HG03354 (cell line): ENCODE results near the gene CPEB1.

Experiments used
- ATAC-seq: cut with Tn5 transposase; IDR thresholded peaks from one replicate; pipeline ENCODE4 v1.9.1; 2021; ENCODE audit warnings: mild to moderate bottlenecking; ENCODE audit not compliant: unreplicated experiment, poor library complexity, severe bottlenecking

CPEB1 gene

DNA sequence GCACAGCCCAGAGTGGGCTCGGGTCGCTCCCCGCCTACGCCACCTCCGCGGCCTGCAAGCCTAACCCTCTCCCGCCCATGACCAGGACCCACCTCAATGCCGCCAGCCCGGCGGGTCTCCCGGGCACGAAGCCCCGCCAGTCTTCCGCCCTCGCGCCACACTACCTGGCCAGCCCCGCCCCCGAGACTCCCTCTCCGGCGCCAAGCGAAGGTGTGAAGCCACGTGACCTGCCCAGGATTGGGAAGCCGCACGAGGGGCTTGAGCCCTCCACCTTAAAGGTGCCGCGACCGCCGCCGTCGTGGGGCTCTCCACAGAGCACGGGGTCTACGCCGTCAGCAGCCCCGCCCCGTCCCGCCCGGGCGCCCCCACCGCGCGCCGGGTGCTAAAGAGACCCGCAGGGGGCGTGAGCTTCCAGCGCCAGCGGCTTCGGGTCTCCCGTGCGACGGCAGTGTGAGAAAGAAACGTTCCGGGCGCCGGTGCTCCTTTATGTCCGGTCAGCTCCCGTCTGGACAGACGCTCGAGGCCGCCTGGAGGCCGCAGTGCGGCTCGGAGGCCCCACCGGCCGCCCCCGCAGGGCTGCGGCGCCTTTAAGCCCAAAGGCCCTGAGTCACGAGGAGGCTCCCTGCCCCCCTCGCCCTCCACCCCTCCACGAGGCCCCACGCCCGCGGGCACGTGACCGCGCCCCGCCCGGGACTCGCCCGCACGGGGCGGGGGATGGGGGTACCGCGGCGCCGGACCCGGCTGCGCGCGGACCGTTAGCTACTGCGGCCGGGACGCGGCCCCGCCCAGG, at the start of gene CPEB1:
Gene CPEB1 (minus strand): TSS at position 319 of the 790 bp plus-strand sequence. CDS start 18,904 bp downstream, outside the sequence.
- ATAC-seq: no peak

DNA sequence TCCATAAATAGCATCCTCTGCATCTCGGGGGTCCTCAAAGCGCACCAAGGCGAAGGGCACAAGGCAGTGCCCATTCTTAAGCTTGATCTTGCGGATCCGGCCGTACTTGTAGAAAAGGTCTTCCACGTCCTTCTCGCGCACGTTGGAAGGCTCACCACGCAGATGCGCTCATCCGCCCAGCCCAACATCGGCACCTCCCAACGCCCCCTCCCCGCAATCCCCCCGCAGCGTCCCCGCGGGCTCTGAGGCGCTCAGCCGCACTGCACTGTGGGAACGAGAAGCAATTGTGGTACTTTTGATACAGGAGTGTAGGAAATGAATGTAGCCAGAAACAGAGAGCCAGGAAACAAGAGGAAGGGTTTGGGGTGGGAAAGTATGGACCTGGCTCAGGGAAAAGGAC, 45.0 kb upstream of the CPEB1 start:
- ATAC-seq: no peak

DNA sequence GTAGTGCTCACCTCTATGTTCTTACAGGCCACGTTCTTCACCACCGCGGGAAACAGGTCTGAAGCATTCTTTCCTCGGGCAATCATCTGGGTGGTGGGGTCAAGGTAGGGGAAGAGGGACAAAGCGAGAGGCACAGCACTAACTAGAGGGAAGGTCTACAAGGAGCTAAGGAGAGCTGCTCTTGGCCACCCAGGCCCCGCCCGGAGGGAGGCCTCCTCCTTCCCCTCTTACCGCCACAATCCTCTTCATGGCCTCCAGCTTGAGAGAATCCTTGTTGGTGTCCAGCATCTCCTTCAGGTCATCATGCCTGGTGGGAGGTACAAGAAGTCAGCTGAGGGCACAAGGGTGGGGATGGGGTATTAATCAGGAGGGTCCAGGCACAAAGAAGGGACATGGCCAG, 42.0 kb upstream of the CPEB1 start:
- ATAC-seq: no peak

DNA sequence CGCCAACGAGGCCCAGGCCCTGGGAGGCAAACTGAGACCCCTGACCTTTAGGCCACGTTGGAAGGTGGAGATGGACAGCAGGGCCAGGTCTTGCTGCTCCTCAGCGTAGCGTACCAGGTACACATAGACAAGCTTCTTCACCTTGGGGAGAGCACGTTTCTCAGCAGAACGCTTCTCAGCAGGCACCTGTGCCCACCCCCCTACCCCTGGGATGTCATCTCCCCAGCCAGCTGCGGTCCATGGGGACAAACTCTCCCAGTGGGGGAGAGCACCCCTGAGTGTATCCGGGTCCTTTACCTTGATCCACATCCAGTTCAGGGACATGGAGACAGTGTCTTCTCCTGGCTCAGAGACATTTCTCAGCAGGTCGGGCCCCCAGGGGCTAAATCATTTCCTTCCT, 41.5 kb upstream of the CPEB1 start:
- no peak for ATAC-seq

DNA sequence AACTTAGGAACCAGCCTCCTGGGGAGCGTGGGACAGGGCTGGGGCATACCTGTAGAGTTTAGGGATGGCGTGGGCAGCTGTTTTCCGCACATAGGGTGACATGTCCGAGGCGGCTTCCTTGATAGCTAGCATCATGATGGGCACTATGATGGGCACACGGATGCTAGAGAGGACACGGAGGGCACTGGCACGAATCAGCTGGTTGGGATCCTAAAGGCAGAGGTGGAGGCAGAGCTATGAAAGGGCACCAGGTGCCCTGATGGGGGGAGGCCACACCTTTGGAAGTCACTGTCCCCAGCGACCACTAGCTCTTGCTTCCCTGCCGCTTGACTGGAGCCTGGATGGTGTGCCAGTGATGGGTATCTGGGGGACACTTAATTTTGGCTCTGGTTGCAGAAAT, 34.2 kb upstream of the CPEB1 start:
- no peak for ATAC-seq

DNA sequence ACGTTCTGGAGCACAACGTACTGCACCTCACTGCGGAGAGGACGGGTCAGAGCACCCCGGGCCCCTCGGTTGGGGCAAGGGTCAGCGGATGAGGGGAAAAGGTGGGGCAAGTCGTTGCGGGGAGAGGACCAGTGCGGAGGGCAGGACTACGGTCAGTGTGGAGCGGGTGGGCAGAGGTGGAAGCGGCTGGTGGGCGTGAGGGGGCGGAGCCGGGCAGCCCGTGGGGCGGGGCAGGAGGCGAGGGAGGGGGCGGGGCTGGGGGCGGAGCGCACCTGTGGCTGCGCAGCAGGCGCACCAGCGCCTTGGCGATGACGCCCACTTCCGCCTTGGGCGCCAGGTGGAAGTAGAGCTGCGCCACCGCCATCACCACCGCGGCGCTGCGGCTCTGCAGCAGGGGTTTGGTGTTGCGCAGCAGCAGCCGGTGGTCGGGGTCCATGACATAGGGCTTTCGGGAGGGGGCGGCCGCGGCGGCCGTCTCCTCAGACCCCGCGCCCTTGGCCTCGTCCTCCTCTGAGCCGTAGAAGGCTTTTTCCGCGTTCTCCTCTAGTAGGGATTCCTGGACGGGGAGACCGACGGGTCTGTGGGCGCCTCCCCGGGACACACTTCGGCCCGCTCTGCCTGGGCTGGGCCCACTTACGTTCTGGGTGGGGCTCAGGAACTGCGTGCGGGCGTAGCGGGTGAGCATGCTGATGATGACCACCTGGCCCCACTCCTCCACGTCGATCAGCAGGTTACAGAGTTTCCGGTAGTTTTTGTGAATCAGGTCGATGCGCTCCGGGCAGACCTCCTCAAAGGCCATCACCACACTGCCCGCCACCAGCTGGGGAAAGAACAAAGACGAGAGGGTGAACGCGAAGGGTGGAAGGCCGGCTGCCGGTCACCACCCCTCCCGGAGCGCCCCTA, 33.3 kb upstream of the CPEB1 start:
- ATAC-seq: peak; percentile 91

- no peak for ATAC-seq
Observed at GRCh38 chr15:82679626-82680199, 32.5 kb upstream of the CPEB1 start.

DNA sequence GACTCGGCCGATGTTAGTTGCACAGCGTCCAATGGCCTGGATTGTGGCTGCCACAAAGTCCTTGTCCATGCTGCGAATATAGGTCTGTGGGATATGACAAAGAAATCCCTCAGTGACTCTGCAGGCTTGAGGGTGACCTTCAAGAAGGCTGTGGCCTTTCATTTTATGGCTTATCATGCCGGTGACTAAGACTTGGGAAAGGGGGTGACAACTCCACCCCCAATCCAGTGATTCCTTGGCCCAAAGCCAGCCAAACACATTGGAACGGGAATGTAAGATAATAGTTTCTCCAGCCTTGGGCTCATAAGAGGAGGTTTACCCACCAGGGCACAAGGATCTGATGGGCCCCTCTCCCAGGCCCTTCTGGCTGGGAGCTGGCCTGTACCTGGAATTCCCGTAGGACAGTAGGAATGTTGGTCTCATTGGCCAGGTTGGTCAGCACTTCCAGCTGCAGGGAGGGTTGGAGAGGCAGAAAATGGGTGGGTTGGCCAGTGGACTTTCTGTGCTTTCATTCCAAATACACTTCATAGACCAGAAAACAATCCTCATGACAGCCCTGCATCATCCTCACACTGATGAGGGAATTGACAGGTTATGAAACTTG, 30.7 kb upstream of the CPEB1 start:
- ATAC-seq: no peak

- no peak for ATAC-seq
Observed at GRCh38 chr15:82674873-82675272, 27.7 kb upstream of the CPEB1 start.

DNA sequence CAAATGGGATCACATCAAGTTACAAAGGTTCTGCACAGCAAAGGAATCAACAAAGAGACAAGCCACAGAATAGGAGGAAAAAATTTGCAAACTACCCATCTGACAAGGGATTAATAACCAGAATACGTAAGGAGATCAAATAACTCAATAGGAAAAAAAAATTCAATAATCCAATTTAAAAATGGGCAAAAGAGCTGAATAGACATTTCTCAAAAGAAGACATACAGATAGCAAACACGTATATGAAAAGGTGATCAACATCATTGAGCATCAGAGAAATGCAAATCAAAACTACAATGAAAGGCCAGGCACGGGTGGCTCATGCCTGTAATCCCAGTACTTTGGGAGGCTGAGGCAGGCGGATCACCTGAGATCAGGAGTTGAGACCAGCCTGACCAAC, 23.5 kb upstream of the CPEB1 start:
- no peak for ATAC-seq

DNA sequence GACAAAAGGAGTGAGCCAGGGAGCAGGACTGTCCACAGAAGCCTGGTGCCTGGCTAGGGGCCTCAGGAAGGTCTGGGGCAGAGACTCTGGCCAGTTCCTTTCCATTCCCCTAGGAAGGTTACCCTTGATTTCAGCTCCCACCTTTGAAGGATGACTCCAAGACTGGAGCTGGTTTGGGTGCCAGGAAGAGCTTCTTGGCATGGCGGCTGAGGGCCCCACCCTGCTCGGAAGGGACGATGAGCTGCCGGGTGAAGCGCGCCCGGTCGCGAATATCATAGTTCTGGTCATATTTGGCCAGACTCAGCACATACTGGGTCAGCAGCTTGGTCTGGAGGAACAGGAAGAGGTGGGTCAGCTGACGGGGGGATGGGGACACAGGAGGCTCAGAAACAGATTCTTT, 19.4 kb upstream of the CPEB1 start:
- no peak for ATAC-seq

DNA sequence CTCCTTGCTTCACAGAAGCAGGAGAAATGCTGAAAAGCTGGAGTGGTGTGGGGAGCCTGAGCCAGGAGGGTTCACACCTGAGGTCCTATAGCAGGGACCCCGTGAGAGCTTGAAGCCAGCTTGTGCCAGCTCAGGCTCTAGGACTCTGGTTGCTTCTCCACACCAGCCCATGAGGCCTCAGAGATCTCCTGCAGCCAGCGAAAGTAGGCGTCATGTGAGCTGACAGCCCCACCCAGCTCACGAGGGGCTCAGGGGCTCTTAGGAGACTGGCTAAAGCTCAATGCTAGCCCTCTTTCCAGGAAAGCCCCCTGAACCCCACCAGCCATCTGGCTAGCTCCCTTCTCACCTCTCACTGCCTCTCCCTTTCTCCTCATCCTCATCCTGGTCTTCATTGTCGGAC, 16.9 kb upstream of the CPEB1 start:
- ATAC-seq: no peak

GRCh38 chr15:82663186-82663600, 16.0 kb upstream of the CPEB1 start:
- no peak for ATAC-seq

GRCh38 chr15:82662641-82663040, 15.5 kb upstream of the CPEB1 start:
- no peak for ATAC-seq

- ATAC-seq: no peak
Observed at GRCh38 chr15:82660378-82660777, 13.2 kb upstream of the CPEB1 start.

DNA sequence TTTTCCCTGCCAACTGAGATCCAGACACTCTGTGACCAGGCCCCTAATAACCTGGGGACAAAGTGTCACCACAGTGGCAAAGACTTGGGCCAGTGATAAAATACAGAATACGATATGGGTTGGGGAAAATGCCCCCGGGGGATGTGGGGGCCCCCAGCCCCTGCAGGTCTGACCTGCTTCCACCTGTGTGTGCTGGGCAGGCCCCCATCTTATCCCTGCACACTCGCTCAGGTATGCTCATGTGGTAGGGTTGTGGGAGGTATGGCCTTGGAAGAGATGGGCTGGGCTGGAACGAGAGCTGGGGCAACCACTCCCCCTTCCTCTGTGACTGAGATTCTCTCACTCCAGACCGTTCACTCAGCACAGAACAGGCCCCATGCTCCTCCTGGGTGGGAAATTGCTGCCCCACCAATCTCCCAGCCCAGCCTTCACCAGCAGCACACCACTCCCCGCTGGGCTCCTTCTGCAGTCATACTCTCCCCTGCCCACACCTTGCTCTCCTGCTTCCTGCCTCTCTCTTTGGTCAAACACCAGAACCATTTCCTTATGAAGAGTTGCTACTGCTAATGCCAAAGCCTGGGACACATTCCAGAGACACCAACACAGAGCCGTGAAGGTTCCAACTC, 9.6 kb upstream of the CPEB1 start:
- no peak for ATAC-seq

GRCh38 chr15:82655606-82656005, 8.4 kb upstream of the CPEB1 start:
- no peak for ATAC-seq

DNA sequence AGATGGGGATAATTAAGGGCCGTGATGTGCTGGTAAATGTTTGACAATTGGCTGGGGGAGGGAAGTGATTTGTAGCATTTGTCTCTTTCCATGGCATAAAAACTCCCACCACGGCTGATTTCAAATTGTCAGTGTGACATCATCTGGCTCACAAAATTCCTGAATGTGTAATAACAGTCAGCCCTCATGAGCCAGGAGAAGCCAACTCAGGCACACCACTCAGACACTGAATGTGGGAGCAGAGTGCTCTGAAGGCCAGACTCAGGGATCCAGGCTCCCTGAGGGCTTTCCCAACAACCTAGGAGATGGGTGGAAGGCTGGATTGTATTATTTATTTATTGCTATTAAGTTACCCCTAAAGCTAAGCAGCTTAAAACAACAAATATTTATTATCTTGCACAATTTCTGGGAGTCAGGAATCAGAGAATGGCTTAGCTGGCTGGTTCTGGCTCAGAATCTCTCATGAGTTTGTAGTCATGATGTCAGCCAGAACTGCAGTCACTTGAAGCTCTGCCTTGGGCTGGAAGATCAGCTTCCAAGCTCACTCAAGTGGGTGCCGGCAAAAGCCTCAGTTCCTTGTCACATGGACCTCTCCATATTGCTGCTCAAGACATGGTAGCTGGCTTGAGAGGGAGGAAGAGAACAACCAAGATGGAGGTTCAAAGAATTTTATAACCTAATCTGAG, 6.5 kb upstream of the CPEB1 start:
- ATAC-seq: no peak

- ATAC-seq: no peak
Observed at GRCh38 chr15:82651708-82652107, 4.5 kb upstream of the CPEB1 start.
